Measurements from ENCODE around the gene INIP. TPM values are rescaled to one million over a fixed set of nuclear protein-coding genes. Genes with fewer than 3 reads are reported as not detected.

Gene INIP
- total and polyA plus RNA-seq, 2 donors (not counting 1 experiment from before 2014, with no cell fraction given) = 5.0 to 22.9 TPM

DNA sequence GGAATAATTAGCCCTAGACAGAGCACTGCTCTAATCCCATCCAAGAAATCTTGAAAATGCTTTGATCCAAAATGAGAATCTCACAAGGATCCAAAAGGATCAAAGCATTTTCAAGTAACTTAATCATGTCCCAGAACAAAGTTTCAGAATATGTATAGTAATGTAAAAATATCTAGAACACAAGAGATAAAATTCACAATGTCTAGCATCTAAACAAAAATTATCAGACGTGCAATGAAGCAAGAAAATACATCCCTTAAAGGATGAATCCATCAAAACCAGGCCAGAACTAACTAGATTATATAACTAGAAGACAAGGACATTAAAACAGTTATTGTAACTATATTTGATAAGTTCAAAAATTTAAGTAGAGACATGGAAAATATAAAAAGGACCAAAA lies 69.3 kb downstream of the INIP start:
- Histone ChIP-seq H3K27ac (ENCODE audit: low read length in 2 of 2) (no peak overlapping the region), H2AFZ (ENCODE audit: insufficient read depth, low read depth, low read length, poor library complexity, severe bottlenecking) (no peak overlapping the region), H3K27me3 (replicated peaks in 1 of 4; ENCODE audit: control extremely low read depth in 1 of 4, control insufficient read depth in 3 of 4, insufficient read depth in 4 of 4, low read length in 3 of 4) (no peaks in the 10 kb centered on the region), H3K36me3 (replicated peaks in 1 of 2; ENCODE audit: control extremely low read depth in 1 of 2, control insufficient read depth in 1 of 2, extremely low read depth in 1 of 2, insufficient read depth in 2 of 2, low read length in 1 of 2) (no peaks in the 10 kb centered on the region), H3K4me3 (ENCODE audit: control extremely low read depth in 1 of 5, extremely low read depth in 1 of 5, insufficient read depth in 1 of 5, low read depth in 2 of 5, low read length in 4 of 5) (no peak overlapping the region), H3K4me2 (replicated peaks; ENCODE audit: low read depth, low read length, poor library complexity, severe bottlenecking) (no peak overlapping the region), H3K79me2 (ENCODE audit: control insufficient read depth, insufficient read depth, low read length) (no peaks in the 10 kb centered on the region), H3K4me1 (ENCODE audit: control insufficient read depth in 2 of 2, insufficient read depth in 2 of 2, low read length in 2 of 2) (no peaks in the 10 kb centered on the region), H4K20me1 (ENCODE audit: control insufficient read depth, insufficient read depth, low read length, poor library complexity, severe bottlenecking) (no peaks in the 10 kb centered on the region), H3K9ac (ENCODE audit: low read length) (no peak overlapping the region), H3K9me3 (ENCODE audit: control extremely low read depth in 1 of 3, control insufficient read depth in 2 of 3, insufficient read depth in 1 of 3, low read length in 2 of 3) (peaks cover 3 to 23% (median 6%) of the 10 kb centered on the region in 3 donors)
- no peak overlapping the region for H3K4me3 Mint-ChIP-seq
- WGBS (ENCODE audit: insufficient coverage) = no CpG with 5 or more reads among the region's 1 CpG
- H3K27ac Mint-ChIP-seq = no peak overlapping the region
- intact Hi-C loops (cut with micrococcal nuclease) = no loop called here
- H3K4me1 Mint-ChIP-seq = no peaks in the 10 kb centered on the region
- H3K9me3 Mint-ChIP-seq (ENCODE audit: insufficient read depth) = peaks cover 21% of the 10 kb centered on the region
- CTCF ChIA-PET = no interaction called here
- DNase-seq (no peak), ATAC-seq (ENCODE audit: low read depth) (no peak)
- no peaks in the 10 kb centered on the region for H3K27me3 Mint-ChIP-seq
- TF ChIP-seq, protein P1, sequence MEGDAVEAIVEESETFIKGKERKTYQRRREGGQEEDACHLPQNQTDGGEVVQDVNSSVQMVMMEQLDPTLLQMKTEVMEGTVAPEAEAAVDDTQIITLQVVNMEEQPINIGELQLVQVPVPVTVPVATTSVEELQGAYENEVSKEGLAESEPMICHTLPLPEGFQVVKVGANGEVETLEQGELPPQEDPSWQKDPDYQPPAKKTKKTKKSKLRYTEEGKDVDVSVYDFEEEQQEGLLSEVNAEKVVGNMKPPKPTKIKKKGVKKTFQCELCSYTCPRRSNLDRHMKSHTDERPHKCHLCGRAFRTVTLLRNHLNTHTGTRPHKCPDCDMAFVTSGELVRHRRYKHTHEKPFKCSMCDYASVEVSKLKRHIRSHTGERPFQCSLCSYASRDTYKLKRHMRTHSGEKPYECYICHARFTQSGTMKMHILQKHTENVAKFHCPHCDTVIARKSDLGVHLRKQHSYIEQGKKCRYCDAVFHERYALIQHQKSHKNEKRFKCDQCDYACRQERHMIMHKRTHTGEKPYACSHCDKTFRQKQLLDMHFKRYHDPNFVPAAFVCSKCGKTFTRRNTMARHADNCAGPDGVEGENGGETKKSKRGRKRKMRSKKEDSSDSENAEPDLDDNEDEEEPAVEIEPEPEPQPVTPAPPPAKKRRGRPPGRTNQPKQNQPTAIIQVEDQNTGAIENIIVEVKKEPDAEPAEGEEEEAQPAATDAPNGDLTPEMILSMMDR (IDR thresholded peaks at IDR 0.05) = no peak
- no peak for TF ChIP-seq EZH2 (IDR thresholded peaks at IDR 0.05; ENCODE audit: borderline replicate concordance, insufficient read depth, low read depth, low read length, poor library complexity, severe bottlenecking)
- POLR2A ChIA-PET = no interaction called here

DNA sequence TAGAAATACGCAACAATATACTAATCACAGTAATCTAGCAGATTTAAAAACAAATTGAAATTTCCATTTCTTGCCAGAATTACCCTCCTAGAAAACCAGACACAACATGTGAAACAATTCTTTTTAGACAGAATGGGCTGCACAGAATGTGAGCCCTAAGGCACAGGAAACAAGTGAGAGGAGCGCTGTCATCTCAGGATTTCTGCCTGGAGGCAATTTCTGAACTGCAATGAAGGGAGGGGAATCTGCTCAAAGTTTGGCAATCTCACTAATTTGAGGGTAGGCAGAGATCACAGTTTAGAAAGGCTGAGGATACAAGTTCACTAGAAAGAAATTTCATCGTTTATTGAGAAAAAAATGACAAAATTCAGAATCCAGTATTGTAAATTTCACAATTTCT lies 70.3 kb downstream of the INIP start:
- TF ChIP-seq EZH2 (IDR thresholded peaks at IDR 0.05; ENCODE audit: borderline replicate concordance, insufficient read depth, low read depth, low read length, poor library complexity, severe bottlenecking) = no peak
- TF ChIP-seq, protein P1 (IDR thresholded peaks at IDR 0.05) = no peak
- Histone ChIP-seq H3K9ac (ENCODE audit: low read length) (no peak overlapping the region), H3K27ac (ENCODE audit: low read length in 2 of 2) (no peak overlapping the region), H2AFZ (ENCODE audit: insufficient read depth, low read depth, low read length, poor library complexity, severe bottlenecking) (no peak overlapping the region), H3K79me2 (ENCODE audit: control insufficient read depth, insufficient read depth, low read length) (no peaks in the 10 kb centered on the region), H3K4me2 (replicated peaks; ENCODE audit: low read depth, low read length, poor library complexity, severe bottlenecking) (no peak overlapping the region), H3K36me3 (replicated peaks in 1 of 2; ENCODE audit: control extremely low read depth in 1 of 2, control insufficient read depth in 1 of 2, extremely low read depth in 1 of 2, insufficient read depth in 2 of 2, low read length in 1 of 2) (no peaks in the 10 kb centered on the region), H4K20me1 (ENCODE audit: control insufficient read depth, insufficient read depth, low read length, poor library complexity, severe bottlenecking) (no peaks in the 10 kb centered on the region), H3K27me3 (replicated peaks in 1 of 4; ENCODE audit: control extremely low read depth in 1 of 4, control insufficient read depth in 3 of 4, insufficient read depth in 4 of 4, low read length in 3 of 4) (no peaks in the 10 kb centered on the region), H3K4me3 (ENCODE audit: control extremely low read depth in 1 of 5, extremely low read depth in 1 of 5, insufficient read depth in 1 of 5, low read depth in 2 of 5, low read length in 4 of 5) (no peak overlapping the region), H3K4me1 (ENCODE audit: control insufficient read depth in 2 of 2, insufficient read depth in 2 of 2, low read length in 2 of 2) (no peaks in the 10 kb centered on the region), H3K9me3 (ENCODE audit: control extremely low read depth in 1 of 3, control insufficient read depth in 2 of 3, insufficient read depth in 1 of 3, low read length in 2 of 3) (peaks cover 3 to 23% (median 4%) of the 10 kb centered on the region in 3 donors)
- Mint-ChIP-seq H3K27me3 (no peaks in the 10 kb centered on the region), H3K27ac (no peak overlapping the region), H3K4me1 (no peaks in the 10 kb centered on the region), H3K9me3 (ENCODE audit: insufficient read depth) (peaks cover 21% of the 10 kb centered on the region), H3K4me3 (no peak overlapping the region)
- WGBS (ENCODE audit: insufficient coverage) = 100% methylated on average over 1 of the region's 3 CpGs
- ATAC-seq (ENCODE audit: low read depth) = no peak
- ChIA-PET POLR2A (no interaction called here), CTCF (no interaction called here)
- intact Hi-C loops (cut with micrococcal nuclease) = no loop called here
- no peak for DNase-seq

All from B cell (primary cell).